GM12865 (cell line): ENCODE results near the gene SRRM5.
A peak's percentile ranks its signal among the peaks of the same experiment; 100 is the strongest.

Experiments used
- DNase-seq: peaks from one replicate; pipeline ENCODE4 v3.0.0; 2010; ENCODE audit warnings: low read depth
- H3K4me3 ChIP-seq: 2 replicates; pipeline ENCODE4 v1.5.1; 2011; ENCODE audit warnings: mild to moderate bottlenecking, low read depth, low read length, control low read depth
- TF ChIP-seq, protein P1 (sequence below): IDR thresholded peaks from 2 replicates; pipeline ENCODE4 v1.5.1; 2011; ENCODE audit warnings: low read length, control low read depth, low read depth, inconsistent platforms; ENCODE audit not compliant: insufficient read depth; ENCODE audit errors: missing control alignments

The SRRM5 gene

DNA sequence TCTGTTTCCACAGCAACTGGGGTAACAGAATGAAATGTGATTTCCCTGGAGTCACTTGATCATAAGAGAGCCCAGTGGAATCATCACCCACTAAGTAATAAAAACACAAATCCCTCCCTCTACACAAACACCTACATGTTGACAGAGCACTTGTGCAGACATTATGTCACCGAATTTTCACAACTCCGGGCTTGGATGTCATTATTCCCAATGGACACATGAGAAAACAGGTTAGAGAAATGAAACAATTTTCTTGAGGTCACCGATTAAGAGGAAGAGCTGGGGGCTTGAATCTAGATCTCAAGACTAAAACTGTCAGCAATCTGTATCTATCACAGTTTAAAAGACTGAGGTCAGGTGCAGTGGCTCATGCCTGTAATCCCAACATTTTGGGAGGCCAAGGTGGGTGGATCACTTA is 39.7 kb upstream of the SRRM5 start:
- no peak for DNase-seq
- TF ChIP-seq, protein P1, sequence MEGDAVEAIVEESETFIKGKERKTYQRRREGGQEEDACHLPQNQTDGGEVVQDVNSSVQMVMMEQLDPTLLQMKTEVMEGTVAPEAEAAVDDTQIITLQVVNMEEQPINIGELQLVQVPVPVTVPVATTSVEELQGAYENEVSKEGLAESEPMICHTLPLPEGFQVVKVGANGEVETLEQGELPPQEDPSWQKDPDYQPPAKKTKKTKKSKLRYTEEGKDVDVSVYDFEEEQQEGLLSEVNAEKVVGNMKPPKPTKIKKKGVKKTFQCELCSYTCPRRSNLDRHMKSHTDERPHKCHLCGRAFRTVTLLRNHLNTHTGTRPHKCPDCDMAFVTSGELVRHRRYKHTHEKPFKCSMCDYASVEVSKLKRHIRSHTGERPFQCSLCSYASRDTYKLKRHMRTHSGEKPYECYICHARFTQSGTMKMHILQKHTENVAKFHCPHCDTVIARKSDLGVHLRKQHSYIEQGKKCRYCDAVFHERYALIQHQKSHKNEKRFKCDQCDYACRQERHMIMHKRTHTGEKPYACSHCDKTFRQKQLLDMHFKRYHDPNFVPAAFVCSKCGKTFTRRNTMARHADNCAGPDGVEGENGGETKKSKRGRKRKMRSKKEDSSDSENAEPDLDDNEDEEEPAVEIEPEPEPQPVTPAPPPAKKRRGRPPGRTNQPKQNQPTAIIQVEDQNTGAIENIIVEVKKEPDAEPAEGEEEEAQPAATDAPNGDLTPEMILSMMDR = no peak
- H3K4me3 ChIP-seq = no peak overlapping the region

DNA sequence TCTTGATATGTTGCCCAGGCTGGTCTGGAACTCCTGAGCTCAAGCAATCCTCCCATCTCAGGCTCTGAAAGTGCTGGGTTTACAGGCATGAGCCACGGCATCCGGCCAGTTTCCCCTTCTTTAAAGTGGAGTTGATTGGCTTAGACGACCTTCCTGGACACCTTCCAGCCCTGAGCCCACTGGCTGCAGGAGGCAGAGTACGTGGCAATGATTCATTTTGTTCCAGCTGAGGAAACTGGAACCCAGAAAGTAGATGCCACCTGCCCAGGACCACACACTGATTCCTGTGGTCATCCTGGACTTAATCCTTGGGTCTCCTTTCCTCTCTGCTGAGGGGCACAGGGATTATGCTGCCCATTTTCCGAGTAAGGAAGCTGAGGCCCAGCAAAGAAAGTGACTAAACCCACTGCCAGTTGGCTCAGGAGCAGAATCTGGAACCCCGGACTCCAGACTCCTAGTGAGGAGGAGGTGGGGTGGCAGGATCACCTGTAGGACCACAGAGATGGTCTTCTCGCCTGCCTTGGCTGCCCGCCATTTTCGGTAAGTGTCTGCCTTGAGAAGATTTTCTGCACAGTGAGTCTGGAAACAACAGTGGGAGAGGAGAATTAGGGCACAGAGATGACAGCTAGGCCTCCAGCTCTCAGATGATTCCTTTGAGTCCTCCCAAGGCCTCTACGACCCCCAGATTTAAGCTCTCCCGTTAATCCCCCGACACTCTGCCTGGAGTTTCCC is 37.3 kb upstream of the SRRM5 start:
- TF ChIP-seq, protein P1 = no peak
- DNase-seq = no peak
- H3K4me3 ChIP-seq = peak overlapping the region; percentile 86

DNA sequence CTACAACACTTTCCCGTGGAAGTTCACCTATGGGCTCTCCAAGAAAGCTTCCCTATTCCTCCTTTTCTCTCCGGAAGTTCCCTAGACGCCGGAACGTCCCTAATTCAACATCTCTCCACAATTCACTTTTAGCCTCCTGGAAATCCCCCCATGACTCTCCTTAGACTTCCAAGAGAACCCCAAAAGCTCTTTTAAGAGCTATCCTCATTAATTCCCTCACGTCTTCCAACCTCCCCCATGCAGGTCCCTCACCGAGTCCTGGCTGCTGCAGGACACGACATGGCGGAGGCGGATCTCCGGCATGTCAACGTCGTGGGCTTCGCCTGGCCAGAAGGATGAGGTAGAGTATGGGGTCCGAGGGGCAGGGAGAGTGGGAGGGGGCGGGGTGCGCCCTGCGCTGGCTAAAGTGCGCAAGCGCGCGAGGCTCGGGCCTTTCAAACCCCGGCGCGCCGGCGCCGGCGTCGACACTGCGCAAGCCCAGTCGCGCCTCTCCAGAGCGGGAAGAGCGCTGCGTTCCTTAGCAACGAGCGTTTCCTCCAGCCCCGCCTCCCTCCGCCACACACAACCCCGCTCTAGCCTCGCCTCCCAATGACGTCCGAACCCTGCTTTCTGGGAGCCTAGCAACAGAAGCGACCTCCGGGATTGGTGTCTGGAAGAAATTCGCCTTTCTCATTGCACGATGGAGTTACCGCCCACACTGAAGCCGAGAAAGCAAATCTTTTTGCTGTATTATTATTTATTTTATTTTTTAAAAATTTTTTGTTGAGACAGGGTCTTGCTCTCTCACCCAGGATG is 36.5 kb upstream of the SRRM5 start, which contains the start of the genes PINLYP and XRCC1:
Gene PINLYP, plus strand, starts transcription at position 646 of the 795 bp plus-strand sequence. CDS start 1,391 bp downstream, outside the sequence.
Gene XRCC1, minus strand, starts transcription at position 372 of the 795 bp plus-strand sequence. Its CDS starts 69 bp downstream, at position 303.
- TF ChIP-seq, protein P1 = no peak
- peak within 1 kb of the TSS; percentile 86 for H3K4me3 ChIP-seq
- peak; percentile 99 for DNase-seq

DNA sequence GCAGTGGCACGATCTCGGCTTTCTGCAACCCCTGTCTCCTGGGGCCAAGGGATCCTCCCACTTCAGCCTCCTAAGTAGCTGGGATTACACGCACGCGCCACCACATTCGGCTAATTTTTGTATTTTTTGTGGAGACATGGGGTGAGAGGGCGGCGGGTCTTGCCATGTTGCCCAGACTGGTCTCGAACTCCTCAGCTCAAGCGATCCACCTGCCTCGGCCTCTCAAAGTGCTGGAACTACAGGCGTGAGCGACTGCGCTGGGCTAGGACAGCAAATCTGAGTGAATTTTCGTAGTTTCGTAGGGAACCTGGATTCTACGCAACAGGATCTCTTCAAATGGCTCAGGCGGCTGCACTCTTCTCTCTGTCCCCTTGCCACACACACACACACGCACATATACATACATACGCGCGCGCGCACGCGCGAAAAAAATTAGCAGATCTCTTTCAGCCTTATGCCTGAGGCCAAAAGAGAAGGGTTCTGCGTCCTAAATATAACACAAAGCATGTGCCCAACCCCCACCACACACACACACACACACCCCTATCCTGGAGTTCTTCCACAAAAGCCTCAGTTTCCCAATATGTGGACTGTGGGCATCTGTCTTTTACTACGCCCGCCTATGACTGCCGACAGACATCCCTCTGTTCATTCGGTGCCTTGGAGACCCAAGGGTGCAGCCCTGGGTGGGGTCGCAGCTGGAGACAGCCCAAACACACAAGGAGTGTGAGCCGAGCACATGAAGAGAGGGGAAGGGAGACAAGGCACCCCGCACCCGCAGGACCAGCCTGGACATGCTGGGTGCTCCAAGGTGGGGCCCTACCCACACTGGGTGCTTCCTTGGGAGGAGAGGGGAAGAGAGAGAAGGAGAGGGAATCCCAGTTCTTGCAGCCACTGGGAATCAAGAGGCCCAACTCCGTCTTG is 35.7 kb upstream of the SRRM5 start:
- DNase-seq = no peak
- TF ChIP-seq, protein P1 = no peak
- peak overlapping the region; percentile 39; the same call in 1 of the 2 replicates for H3K4me3 ChIP-seq

DNA sequence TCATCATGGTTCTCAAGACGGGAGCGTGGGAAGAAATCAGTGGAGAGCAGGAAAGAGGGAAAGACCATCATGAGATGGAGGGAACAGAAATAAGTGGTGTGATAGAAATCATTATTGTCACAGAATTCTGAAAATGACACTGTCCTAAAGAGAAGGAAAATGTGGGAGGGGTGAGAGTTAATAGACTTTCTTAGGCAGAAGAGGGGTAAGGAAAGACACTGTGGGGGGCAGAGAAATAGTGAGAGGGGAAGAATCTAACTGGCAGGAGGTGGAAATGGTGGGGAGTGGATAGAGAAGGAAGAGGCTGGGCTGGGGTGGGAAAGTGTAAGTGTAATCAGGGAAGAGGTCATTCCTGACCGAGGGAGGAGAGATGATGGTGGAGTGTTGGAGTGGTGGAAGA is 33.1 kb upstream of the SRRM5 start:
- DNase-seq = no peak
- TF ChIP-seq, protein P1 = no peak
- no peak overlapping the region for H3K4me3 ChIP-seq

DNA sequence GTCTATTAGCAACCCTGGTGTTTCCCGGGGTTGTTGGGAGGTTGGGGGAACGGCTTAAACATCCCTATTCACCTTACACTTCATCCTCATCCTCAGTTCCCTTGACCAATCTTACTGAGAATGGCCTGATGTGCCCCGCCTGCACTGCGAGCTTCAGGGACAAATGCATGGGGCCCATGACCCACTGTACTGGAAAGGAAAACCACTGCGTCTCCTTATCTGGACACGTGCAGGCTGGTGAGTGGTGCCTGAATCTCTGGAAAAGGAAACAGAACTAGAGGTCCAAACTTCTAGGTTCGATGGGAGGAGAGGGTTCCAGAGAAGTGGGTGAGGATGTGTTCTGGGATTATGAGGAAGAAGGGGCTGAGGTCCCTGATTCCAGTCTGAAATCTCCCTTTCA is 30.4 kb upstream of the SRRM5 start:
- DNase-seq = no peak
- TF ChIP-seq, protein P1 = no peak
- peak overlapping the region; percentile 65 for H3K4me3 ChIP-seq
